ENCODE results near the gene STARD13. TPM values are rescaled to one million over a fixed set of nuclear protein-coding genes. Genes with fewer than 3 reads are reported as not detected.

The STARD13 gene
- total and polyA plus RNA-seq, 9 donors: 7.2 to 31.5 (median 14.0) TPM

- no peak for DNase-seq
- intact Hi-C loops (cut with DNase I): no loop called here
- 63 to 75% (median 66%) methylated on average over 2 of the region's 2 CpGs for WGBS, 3 donors
- no peaks in the 10 kb centered on the region for H3K9me3 ChIP-seq
- no peak overlapping the region for H3K27ac ChIP-seq
- no peak overlapping the region for H3K4me3 ChIP-seq
- no peak for TF ChIP-seq POLR2A (IDR thresholded peaks at IDR 0.05)
- H3K27me3 ChIP-seq: no peaks in the 10 kb centered on the region
- H3K36me3 ChIP-seq: no peaks in the 10 kb centered on the region
- H3K4me1 ChIP-seq (ENCODE audit: insufficient read depth): peaks cover 4% of the 10 kb centered on the region
These were observed 86.2 kb downstream of the STARD13 start for GRCh38 chr13:33199289-33199850.

GRCh38 chr13:33197541-33197971 is 88.0 kb downstream of the STARD13 start:
- Histone ChIP-seq H3K36me3 (no peaks in the 10 kb centered on the region), H3K4me3 (no peak overlapping the region), H3K27ac (no peak overlapping the region), H3K9me3 (no peaks in the 10 kb centered on the region), H3K4me1 (ENCODE audit: insufficient read depth) (peaks cover 8% of the 10 kb centered on the region), H3K27me3 (no peaks in the 10 kb centered on the region)
- 86 to 92% (median 91%) methylated on average over 13 of the region's 13 CpGs for WGBS, 3 donors
- intact Hi-C loops (cut with DNase I): no loop called here
- TF ChIP-seq EP300 (IDR thresholded peaks at IDR 0.05) (no peak), POLR2A (IDR thresholded peaks at IDR 0.05) (no peak)
- DNase-seq: no peak

DNA sequence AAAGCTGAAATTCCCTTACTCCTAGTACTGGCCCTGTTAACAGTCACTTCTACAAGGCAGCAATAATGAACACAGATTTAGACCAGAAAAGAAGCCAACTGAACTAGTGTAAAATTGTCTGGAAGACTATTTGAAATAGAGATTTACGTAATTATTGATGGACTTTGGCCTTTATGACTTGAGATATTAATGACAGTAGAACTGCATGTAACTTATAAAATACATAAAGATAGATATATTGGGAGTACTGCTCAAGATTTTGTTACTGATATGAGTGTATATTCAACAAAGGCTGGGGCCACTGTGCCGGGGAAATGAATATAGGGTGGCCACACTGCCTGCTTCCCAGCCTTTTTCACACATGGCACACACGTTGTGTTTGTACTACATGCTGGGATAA is 88.8 kb downstream of the STARD13 start:
- no peak for TF ChIP-seq EP300 (IDR thresholded peaks at IDR 0.05)
- TF ChIP-seq, protein P1, sequence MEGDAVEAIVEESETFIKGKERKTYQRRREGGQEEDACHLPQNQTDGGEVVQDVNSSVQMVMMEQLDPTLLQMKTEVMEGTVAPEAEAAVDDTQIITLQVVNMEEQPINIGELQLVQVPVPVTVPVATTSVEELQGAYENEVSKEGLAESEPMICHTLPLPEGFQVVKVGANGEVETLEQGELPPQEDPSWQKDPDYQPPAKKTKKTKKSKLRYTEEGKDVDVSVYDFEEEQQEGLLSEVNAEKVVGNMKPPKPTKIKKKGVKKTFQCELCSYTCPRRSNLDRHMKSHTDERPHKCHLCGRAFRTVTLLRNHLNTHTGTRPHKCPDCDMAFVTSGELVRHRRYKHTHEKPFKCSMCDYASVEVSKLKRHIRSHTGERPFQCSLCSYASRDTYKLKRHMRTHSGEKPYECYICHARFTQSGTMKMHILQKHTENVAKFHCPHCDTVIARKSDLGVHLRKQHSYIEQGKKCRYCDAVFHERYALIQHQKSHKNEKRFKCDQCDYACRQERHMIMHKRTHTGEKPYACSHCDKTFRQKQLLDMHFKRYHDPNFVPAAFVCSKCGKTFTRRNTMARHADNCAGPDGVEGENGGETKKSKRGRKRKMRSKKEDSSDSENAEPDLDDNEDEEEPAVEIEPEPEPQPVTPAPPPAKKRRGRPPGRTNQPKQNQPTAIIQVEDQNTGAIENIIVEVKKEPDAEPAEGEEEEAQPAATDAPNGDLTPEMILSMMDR (IDR thresholded peaks at IDR 0.05): no peak
- no peak for TF ChIP-seq POLR2A (IDR thresholded peaks at IDR 0.05)
- Histone ChIP-seq H3K27me3 (no peaks in the 10 kb centered on the region), H3K27ac (no peak overlapping the region), H3K4me1 (ENCODE audit: insufficient read depth) (peaks cover 9% of the 10 kb centered on the region), H3K4me3 (no peak overlapping the region), H3K36me3 (no peaks in the 10 kb centered on the region), H3K9me3 (no peaks in the 10 kb centered on the region)
- intact Hi-C loops (cut with DNase I): no loop called here
- no peak for DNase-seq
- 90 to 98% (median 95%) methylated on average over 3 of the region's 3 CpGs for WGBS, 3 donors

DNA sequence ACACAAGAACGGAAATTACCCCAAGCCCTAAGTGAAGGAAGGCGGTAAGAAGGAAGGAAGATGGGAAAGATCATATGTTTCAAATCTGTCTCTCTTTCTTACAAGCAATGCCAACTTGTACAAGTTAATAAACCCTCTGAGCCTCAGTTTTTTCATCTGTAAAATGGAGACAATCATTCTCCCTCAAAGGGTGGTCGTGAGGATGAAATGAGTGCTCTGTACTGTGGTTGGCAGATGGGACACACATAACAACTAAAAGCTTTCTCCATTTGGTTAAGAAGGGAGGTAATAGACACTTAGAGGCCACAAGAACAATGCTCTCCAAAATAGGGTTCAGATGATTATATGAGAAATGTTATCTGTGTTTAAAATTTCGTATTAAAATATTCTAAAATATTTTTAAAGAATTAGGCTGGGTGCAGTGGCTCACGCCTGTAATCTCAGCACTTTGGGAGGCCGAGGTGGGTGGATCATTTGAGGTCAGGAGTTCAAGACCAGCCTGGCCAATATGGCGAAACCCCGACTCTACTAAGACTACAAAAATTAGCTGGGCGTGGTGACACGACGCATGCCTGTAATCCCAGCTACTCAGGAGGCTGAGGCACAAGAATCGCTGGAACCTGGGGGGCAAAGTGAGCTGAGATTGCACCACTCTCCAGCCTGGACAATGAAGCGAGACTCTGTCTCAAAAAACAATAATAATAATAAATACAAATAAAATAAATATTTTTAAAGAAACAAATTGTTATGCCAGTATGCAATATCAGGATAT is 89.7 kb downstream of the STARD13 start:
- intact Hi-C loops (cut with DNase I): no loop called here
- WGBS, 3 donors: 59 to 84% (median 68%) methylated on average over 13 of the region's 13 CpGs
- Histone ChIP-seq H3K27me3 (no peaks in the 10 kb centered on the region), H3K4me1 (ENCODE audit: insufficient read depth) (peaks cover 10% of the 10 kb centered on the region), H3K27ac (no peak overlapping the region), H3K36me3 (no peaks in the 10 kb centered on the region), H3K4me3 (no peak overlapping the region), H3K9me3 (no peaks in the 10 kb centered on the region)
- TF ChIP-seq, protein P1 (IDR thresholded peaks at IDR 0.05): no peak
- TF ChIP-seq EP300 (IDR thresholded peaks at IDR 0.05): no peak
- TF ChIP-seq POLR2A (IDR thresholded peaks at IDR 0.05): no peak
- DNase-seq: no peak

GRCh38 chr13:33194820-33195692 is 90.5 kb downstream of the STARD13 start:
- Histone ChIP-seq H3K27me3 (no peaks in the 10 kb centered on the region), H3K4me1 (ENCODE audit: insufficient read depth) (peaks cover 10% of the 10 kb centered on the region), H3K9me3 (no peaks in the 10 kb centered on the region), H3K4me3 (no peak overlapping the region), H3K36me3 (no peaks in the 10 kb centered on the region), H3K27ac (no peak overlapping the region)
- TF ChIP-seq POLR2A (IDR thresholded peaks at IDR 0.05): no peak
- TF ChIP-seq, protein P1 (IDR thresholded peaks at IDR 0.05): no peak
- TF ChIP-seq EP300 (IDR thresholded peaks at IDR 0.05): no peak
- WGBS, 3 donors: 16 to 35% (median 18%) methylated on average over 8 of the region's 8 CpGs
- peak in 1 of 5 donors; percentile 43 for DNase-seq
- intact Hi-C loops (cut with DNase I): no loop called here
